ENCODE data around the gene HSD17B1.

HSD17B1 gene

GRCh38 chr17:42581744-42582270 lies 29.1 kb downstream of the HSD17B1 start:
- H3K4me1 ChIP-seq (ENCODE audit: control insufficient read depth, insufficient read depth, low read depth, low read length) = peaks cover 5% of the 10 kb centered on the region
- no peak overlapping the region for H2AFZ ChIP-seq (ENCODE audit: low read depth, low read length)
- peaks cover 54 to 78% of the 10 kb centered on the region in 2 experiments for H3K36me3 ChIP-seq (ENCODE audit: control insufficient read depth in 1 of 2, insufficient read depth in 2 of 2, low read depth in 1 of 2, low read length in 2 of 2)
- no peak overlapping the region for H2BK12ac ChIP-seq (ENCODE audit: low read length in 2 of 2)
- H3K4me2 ChIP-seq (ENCODE audit: low read length, poor library complexity, severe bottlenecking) = no peak overlapping the region
- no peak overlapping the region for H2BK120ac ChIP-seq (ENCODE audit: low read depth, low read length)
- no peak overlapping the region for H2BK15ac ChIP-seq (ENCODE audit: low read depth, poor library complexity, severe bottlenecking)
- no peaks in the 10 kb centered on the region for H3K9me3 ChIP-seq (ENCODE audit: control insufficient read depth, low read length)
- H3K4me3 ChIP-seq (ENCODE audit: insufficient read depth in 1 of 2, low read depth in 1 of 2, low read length in 2 of 2) = no peak overlapping the region
- H2AK5ac ChIP-seq (ENCODE audit: low read length, severe bottlenecking) = no peak overlapping the region
- no peak overlapping the region for H4K91ac ChIP-seq (ENCODE audit: low read length)
- no peak overlapping the region for H3K18ac ChIP-seq (ENCODE audit: low read depth in 1 of 2, low read length in 2 of 2)
- no peak overlapping the region for H2BK5ac ChIP-seq (ENCODE audit: low read depth, low read length, poor library complexity, severe bottlenecking)
- WGBS = 94% methylated on average over 9 of the region's 10 CpGs
- DNase-seq = no peak
- H3K27me3 ChIP-seq (ENCODE audit: control insufficient read depth in 1 of 2, insufficient read depth in 1 of 2, low read length in 2 of 2) = no peaks in the 10 kb centered on the region
- no peak overlapping the region for H3K14ac ChIP-seq (ENCODE audit: low read length in 2 of 2)
- no peak overlapping the region for H3K4ac ChIP-seq (ENCODE audit: low read depth in 1 of 2, low read length in 2 of 2)
- H3K27ac ChIP-seq (ENCODE audit: low read length, poor library complexity, severe bottlenecking) = no peak overlapping the region
- H4K8ac ChIP-seq (ENCODE audit: low read length) = no peak overlapping the region
- peaks cover 28% of the 10 kb centered on the region for H3K79me1 ChIP-seq (replicated peaks; ENCODE audit: low read length, poor library complexity, severe bottlenecking)
- no peak overlapping the region for H3K9ac ChIP-seq (ENCODE audit: low read length)
- H3K23ac ChIP-seq (ENCODE audit: low read length in 2 of 2) = no peak overlapping the region

- Histone ChIP-seq H3K18ac (ENCODE audit: low read depth in 1 of 2, low read length in 2 of 2) (no peak overlapping the region), H2BK12ac (ENCODE audit: low read length in 2 of 2) (no peak overlapping the region), H4K91ac (ENCODE audit: low read length) (no peak overlapping the region), H3K27ac (ENCODE audit: low read length, poor library complexity, severe bottlenecking) (no peak overlapping the region), H2AFZ (ENCODE audit: low read depth, low read length) (no peak overlapping the region), H2BK5ac (ENCODE audit: low read depth, low read length, poor library complexity, severe bottlenecking) (no peak overlapping the region), H3K23ac (ENCODE audit: low read length in 2 of 2) (no peak overlapping the region), H2BK15ac (ENCODE audit: low read depth, poor library complexity, severe bottlenecking) (no peak overlapping the region), H3K14ac (ENCODE audit: low read length in 2 of 2) (no peak overlapping the region), H3K4me3 (ENCODE audit: insufficient read depth in 1 of 2, low read depth in 1 of 2, low read length in 2 of 2) (no peak overlapping the region), H3K4me2 (ENCODE audit: low read length, poor library complexity, severe bottlenecking) (no peak overlapping the region), H2BK120ac (ENCODE audit: low read depth, low read length) (no peak overlapping the region), H3K36me3 (ENCODE audit: control insufficient read depth in 1 of 2, insufficient read depth in 2 of 2, low read depth in 1 of 2, low read length in 2 of 2) (peaks cover 64 to 96% of the 10 kb centered on the region in 2 experiments), H2AK5ac (ENCODE audit: low read length, severe bottlenecking) (no peak overlapping the region), H3K4me1 (ENCODE audit: control insufficient read depth, insufficient read depth, low read depth, low read length) (no peaks in the 10 kb centered on the region), H4K8ac (ENCODE audit: low read length) (no peak overlapping the region), H3K27me3 (ENCODE audit: control insufficient read depth in 1 of 2, insufficient read depth in 1 of 2, low read length in 2 of 2) (no peaks in the 10 kb centered on the region), H3K79me1 (replicated peaks; ENCODE audit: low read length, poor library complexity, severe bottlenecking) (peaks cover 29% of the 10 kb centered on the region), H3K9me3 (ENCODE audit: control insufficient read depth, low read length) (no peaks in the 10 kb centered on the region), H3K9ac (ENCODE audit: low read length) (no peak overlapping the region), H3K4ac (ENCODE audit: low read depth in 1 of 2, low read length in 2 of 2) (no peak overlapping the region)
- no peak for DNase-seq
- WGBS = 97% methylated on average over 8 of the region's 9 CpGs
Observed at GRCh38 chr17:42584880-42585279, 32.2 kb downstream of the HSD17B1 start.

- Histone ChIP-seq H2BK15ac (ENCODE audit: low read depth, poor library complexity, severe bottlenecking) (no peak overlapping the region), H3K9me3 (ENCODE audit: control insufficient read depth, low read length) (no peaks in the 10 kb centered on the region), H3K9ac (ENCODE audit: low read length) (no peak overlapping the region), H2BK12ac (ENCODE audit: low read length in 2 of 2) (no peak overlapping the region), H2BK5ac (ENCODE audit: low read depth, low read length, poor library complexity, severe bottlenecking) (no peak overlapping the region), H3K4me2 (ENCODE audit: low read length, poor library complexity, severe bottlenecking) (no peak overlapping the region), H3K27me3 (ENCODE audit: control insufficient read depth in 1 of 2, insufficient read depth in 1 of 2, low read length in 2 of 2) (no peaks in the 10 kb centered on the region), H2BK120ac (ENCODE audit: low read depth, low read length) (no peak overlapping the region), H3K36me3 (ENCODE audit: control insufficient read depth in 1 of 2, insufficient read depth in 2 of 2, low read depth in 1 of 2, low read length in 2 of 2) (peaks cover 66 to 96% of the 10 kb centered on the region in 2 experiments), H3K14ac (ENCODE audit: low read length in 2 of 2) (no peak overlapping the region), H3K4ac (ENCODE audit: low read depth in 1 of 2, low read length in 2 of 2) (no peak overlapping the region), H3K27ac (ENCODE audit: low read length, poor library complexity, severe bottlenecking) (no peak overlapping the region), H2AFZ (ENCODE audit: low read depth, low read length) (no peak overlapping the region), H4K91ac (ENCODE audit: low read length) (no peak overlapping the region), H3K79me1 (replicated peaks; ENCODE audit: low read length, poor library complexity, severe bottlenecking) (peaks cover 28% of the 10 kb centered on the region), H2AK5ac (ENCODE audit: low read length, severe bottlenecking) (no peak overlapping the region), H3K23ac (ENCODE audit: low read length in 2 of 2) (no peak overlapping the region), H3K4me1 (ENCODE audit: control insufficient read depth, insufficient read depth, low read depth, low read length) (no peaks in the 10 kb centered on the region), H3K18ac (ENCODE audit: low read depth in 1 of 2, low read length in 2 of 2) (no peak overlapping the region), H4K8ac (ENCODE audit: low read length) (no peak overlapping the region), H3K4me3 (ENCODE audit: insufficient read depth in 1 of 2, low read depth in 1 of 2, low read length in 2 of 2) (no peak overlapping the region)
- WGBS = 75% methylated on average over 1 of the region's 1 CpG
- peak; percentile 25 for DNase-seq
Observed at GRCh38 chr17:42585353-42585752, 32.6 kb downstream of the HSD17B1 start.

GRCh38 chr17:42586514-42587230 lies 33.9 kb downstream of the HSD17B1 start:
- Histone ChIP-seq H3K4me1 (ENCODE audit: control insufficient read depth, insufficient read depth, low read depth, low read length) (no peaks in the 10 kb centered on the region), H3K9ac (ENCODE audit: low read length) (no peak overlapping the region), H3K9me3 (ENCODE audit: control insufficient read depth, low read length) (no peaks in the 10 kb centered on the region), H2AFZ (ENCODE audit: low read depth, low read length) (no peak overlapping the region), H4K91ac (ENCODE audit: low read length) (no peak overlapping the region), H3K27me3 (ENCODE audit: control insufficient read depth in 1 of 2, insufficient read depth in 1 of 2, low read length in 2 of 2) (no peaks in the 10 kb centered on the region), H4K8ac (ENCODE audit: low read length) (no peak overlapping the region), H3K4me3 (ENCODE audit: insufficient read depth in 1 of 2, low read depth in 1 of 2, low read length in 2 of 2) (no peak overlapping the region), H3K36me3 (ENCODE audit: control insufficient read depth in 1 of 2, insufficient read depth in 2 of 2, low read depth in 1 of 2, low read length in 2 of 2) (peaks cover 64 to 98% of the 10 kb centered on the region in 2 experiments), H2BK5ac (ENCODE audit: low read depth, low read length, poor library complexity, severe bottlenecking) (no peak overlapping the region), H2BK12ac (ENCODE audit: low read length in 2 of 2) (no peak overlapping the region), H2AK5ac (ENCODE audit: low read length, severe bottlenecking) (no peak overlapping the region), H3K14ac (ENCODE audit: low read length in 2 of 2) (no peak overlapping the region), H2BK120ac (ENCODE audit: low read depth, low read length) (no peak overlapping the region), H3K79me1 (replicated peaks; ENCODE audit: low read length, poor library complexity, severe bottlenecking) (peaks cover 27% of the 10 kb centered on the region), H3K18ac (ENCODE audit: low read depth in 1 of 2, low read length in 2 of 2) (no peak overlapping the region), H3K4ac (ENCODE audit: low read depth in 1 of 2, low read length in 2 of 2) (no peak overlapping the region), H3K4me2 (ENCODE audit: low read length, poor library complexity, severe bottlenecking) (no peak overlapping the region), H3K23ac (ENCODE audit: low read length in 2 of 2) (no peak overlapping the region), H3K27ac (ENCODE audit: low read length, poor library complexity, severe bottlenecking) (no peak overlapping the region), H2BK15ac (ENCODE audit: low read depth, poor library complexity, severe bottlenecking) (no peak overlapping the region)
- WGBS = 95% methylated on average over 5 of the region's 7 CpGs
- DNase-seq = no peak

All from mesenchymal stem cell (in vitro differentiated cells and primary cell).